T-cell (primary cell): Measurements from ENCODE around the gene MEGF10. TPM values are rescaled to one million over a fixed set of nuclear protein-coding genes. Genes with fewer than 3 reads are reported as not detected.
A peak's percentile ranks its signal among the peaks of the same experiment; 100 is the strongest.

Experiments
- ATAC-seq, 4 experiments: fragments of 200-7000 bp in 3 of 4; fragments of 150-1000 bp in 1 of 4; cut with Tn5 transposase; replicated peaks in 1 of 4; 1 replicate in 3 of 4; 2 replicates in 1 of 4; pipeline ENCODE4 v1.10.0; 2021; ENCODE audit warnings: moderate library complexity in 3 of 4, mild to moderate bottlenecking in 2 of 4, moderate number of reproducible peaks in 1 of 4
- CTCF ChIA-PET, 2 donors: fragments of 300-600 bp; sonication (Branson Sonifier 250); formaldehyde crosslinking; loops; one replicate each; lab custom pipeline; 2022; ENCODE audit warnings: antibody characterized with exemption in 2 of 2; lab: Charles Lee
- POLR2A ChIA-PET, 2 donors: fragments of 300-600 bp; sonication (Branson Sonifier 250); formaldehyde crosslinking; loops; one replicate each; lab custom pipeline; 2022; ENCODE audit warnings: antibody characterized with exemption in 2 of 2; lab: Charles Lee
- DNase-seq, 35 experiments: peaks; one replicate each; pipeline versions ENCODE4 v3.0.0 to v3.0.0-alpha.2; 2013 to 2023
- H3K27ac ChIP-seq: one replicate; pipeline ENCODE4 v1.5.1; 2013; ENCODE audit warnings: low read length
- H3K27me3 ChIP-seq, 2 experiments: replicated peaks in 1 of 2; 1 replicate in 1 of 2; 2 replicates in 1 of 2; pipeline versions ENCODE4 v1.6.1 to v1.7.0; 2013; ENCODE audit warnings: low read length in 1 of 2, mixed read lengths in 1 of 2; ENCODE audit not compliant: control insufficient read depth in 2 of 2, insufficient read depth in 2 of 2; ENCODE audit errors: extremely low read depth in 1 of 2
- H3K36me3 ChIP-seq, 2 donors: 1 replicate in 1 of 2; 2 replicates in 1 of 2; pipeline versions ENCODE4 v1.6.1 to v1.7.0; 2013; ENCODE audit warnings: low read length in 1 of 2; ENCODE audit not compliant: control insufficient read depth in 2 of 2, insufficient read depth in 1 of 2; ENCODE audit errors: extremely low read depth in 1 of 2
- H3K4me1 ChIP-seq, 2 experiments: 1 replicate in 1 of 2; 2 replicates in 1 of 2; pipeline versions ENCODE4 v1.6.1 to v1.7.0; 2013; ENCODE audit warnings: low read length in 2 of 2, mixed read lengths in 1 of 2; ENCODE audit not compliant: insufficient read depth in 2 of 2, control insufficient read depth in 1 of 2; ENCODE audit errors: extremely low read depth in 1 of 2
- H3K4me3 ChIP-seq, 2 donors: 1 replicate in 1 of 2; 2 replicates in 1 of 2; pipeline versions ENCODE4 v1.5.1 to v1.7.0; 2013; ENCODE audit warnings: mild to moderate bottlenecking in 2 of 2, low read length in 1 of 2, moderate library complexity in 1 of 2; ENCODE audit not compliant: control insufficient read depth in 1 of 2; ENCODE audit errors: extremely low read depth in 1 of 2
- H3K9me3 ChIP-seq: 2 replicates; pipeline ENCODE4 v1.7.0; 2013
- H3K27ac Mint-ChIP-seq, 2 donors: one replicate each; pipeline ENCODE4 v1.8.0; 2020 to 2021; ENCODE audit warnings: mild to moderate bottlenecking in 2 of 2, mixed read lengths in 2 of 2
- H3K27me3 Mint-ChIP-seq, 2 donors: one replicate each; pipeline ENCODE4 v1.8.0; 2021 to 2022; ENCODE audit warnings: mixed read lengths in 2 of 2
- H3K36me3 Mint-ChIP-seq: one replicate; pipeline ENCODE4 v1.8.0; 2021; ENCODE audit warnings: mixed read lengths
- H3K4me1 Mint-ChIP-seq, 3 donors: one replicate each; pipeline ENCODE4 v1.8.0; 2020 to 2022; ENCODE audit warnings: mixed read lengths in 3 of 3, mild to moderate bottlenecking in 1 of 3
- H3K4me3 Mint-ChIP-seq, 3 donors: one replicate each; pipeline ENCODE4 v1.8.0; 2020 to 2022; ENCODE audit warnings: mild to moderate bottlenecking in 3 of 3, mixed read lengths in 3 of 3, moderate library complexity in 3 of 3
- H3K9me3 Mint-ChIP-seq, 3 donors: one replicate each; pipeline ENCODE4 v1.8.0; 2020 to 2022; ENCODE audit warnings: mixed read lengths in 3 of 3
- WGBS: methylation state at CpG from one replicate; pipeline ENCODE4 v1.1.5; 2013; ENCODE audit warnings: missing lambda C conversion rate; ENCODE audit not compliant: insufficient coverage; 5-methylcytosine and 5-hydroxymethylcytosine counted together
- total RNA-seq, 35 experiments: library from RNA in 6 of 35; stranded (reverse) in 6 of 35; fragments of 120-200 nt in 1 of 35; gene quantifications; one replicate each; pipeline versions ENCODE4 v1.2.1 to v1.2.4 and lab custom pipeline; 2013 to 2026

Gene MEGF10
- total RNA-seq, 5 donors from 2014 or later (not counting 1 experiment from before 2014, with no cell fraction given): 0.06 to 0.89 (median 0.47) TPM; not detected in 2

DNA sequence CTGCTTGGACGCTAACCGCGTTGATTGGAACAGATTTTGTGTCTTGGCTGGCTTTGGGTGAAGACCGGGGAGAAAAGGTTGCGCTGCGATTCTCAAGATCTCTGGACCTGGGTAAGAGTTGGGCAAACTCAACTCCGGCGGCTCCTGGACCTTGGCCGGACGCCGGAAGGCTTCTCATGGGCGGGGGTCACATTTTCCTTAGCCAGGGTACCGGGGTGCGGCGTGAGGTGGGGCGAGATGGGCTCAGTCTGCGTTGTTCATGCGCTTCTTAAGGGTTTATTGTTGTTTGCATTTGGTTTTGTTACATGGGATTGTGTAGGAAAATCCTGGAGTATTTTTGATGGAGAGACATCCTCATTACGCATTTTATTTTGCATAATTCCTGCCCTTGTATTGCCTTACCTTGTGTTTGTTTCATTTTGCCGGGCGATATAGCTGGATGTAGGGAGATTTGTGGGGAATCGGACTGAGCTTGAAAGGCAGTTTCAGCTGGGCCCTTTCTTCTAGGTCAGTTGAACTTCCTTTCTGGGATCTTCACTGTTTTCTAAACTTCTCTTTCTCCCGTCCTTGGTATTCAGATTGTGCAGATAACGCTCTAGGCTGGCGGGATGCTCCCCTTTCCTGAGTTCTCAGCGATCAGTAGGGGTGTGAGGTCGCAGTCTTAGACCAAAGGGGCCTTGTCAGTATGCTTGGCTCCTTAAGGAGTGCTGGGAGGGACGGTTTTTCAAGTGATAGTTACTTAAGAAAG is 524 bp downstream of the MEGF10 start:
- peak overlapping the region in 1 of 3 donors; percentile 53 for H3K4me3 Mint-ChIP-seq
- CTCF ChIA-PET: no interaction called here

DNA sequence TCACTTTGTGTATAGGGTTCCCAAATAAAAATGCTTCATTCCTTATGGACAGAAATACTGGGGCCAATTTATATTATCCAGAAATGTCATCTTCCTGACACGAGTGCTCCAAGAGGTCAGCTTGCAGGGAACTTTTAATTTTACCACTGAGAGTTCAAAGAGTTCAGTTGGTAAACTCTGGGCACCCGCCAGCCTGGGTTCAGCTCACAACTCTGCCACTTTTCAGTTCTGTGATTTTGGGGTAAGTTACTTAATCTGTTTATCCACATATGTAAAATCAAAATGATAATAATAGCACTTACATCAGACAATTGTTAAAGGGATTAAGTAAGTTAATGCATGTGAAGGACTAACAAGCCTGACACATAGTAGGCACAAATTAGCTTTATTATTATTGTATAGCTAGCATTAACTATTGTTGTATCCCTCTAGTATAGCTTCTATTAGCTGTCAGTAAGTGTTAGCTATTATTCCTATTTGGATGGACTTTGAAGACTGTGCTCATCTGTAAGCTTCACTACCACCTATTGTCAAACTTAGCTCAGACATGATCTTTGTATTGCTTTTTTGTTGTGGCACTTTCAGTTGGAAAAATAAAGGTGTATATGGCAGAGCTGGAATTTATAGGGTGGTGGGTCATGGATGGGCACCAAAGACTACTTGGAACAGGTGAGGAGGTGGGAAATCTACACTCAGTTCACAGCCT is 1.6 kb downstream of the MEGF10 start:
- no CpG with 5 or more reads among the region's 2 CpGs for WGBS
- Histone ChIP-seq H3K36me3 (no peaks in the 10 kb centered on the region), H3K9me3 (no peaks in the 10 kb centered on the region), H3K4me1 (peaks cover 0 to 8% of the 10 kb centered on the region in 2 experiments), H3K27me3 (peaks cover 15 to 22% of the 10 kb centered on the region in 2 experiments), H3K27ac (no peak overlapping the region), H3K4me3 (no peak overlapping the region)
- no peak overlapping the region for H3K27ac Mint-ChIP-seq
- H3K4me3 Mint-ChIP-seq: no peak overlapping the region
- peaks cover 4 to 12% (median 4%) of the 10 kb centered on the region in 3 donors for H3K9me3 Mint-ChIP-seq
- peaks cover 9 to 15% (median 12%) of the 10 kb centered on the region in 3 donors for H3K4me1 Mint-ChIP-seq
- ATAC-seq (no peak), DNase-seq (no peak)
- H3K36me3 Mint-ChIP-seq: no peaks in the 10 kb centered on the region
- POLR2A ChIA-PET: no interaction called here
- CTCF ChIA-PET: interaction anchor here in 1 of 2 donors (1.2 kb wide), 1 partner anchor 22 kb away, joined by 3 read pairs; no protein-coding TSS in a partner anchor
- peaks cover 60 to 61% of the 10 kb centered on the region in 2 donors for H3K27me3 Mint-ChIP-seq

More for the DNA sequence above, 524 bp downstream of the MEGF10 start:
- Mint-ChIP-seq H3K9me3 (peaks cover 4 to 12% (median 4%) of the 10 kb centered on the region in 3 donors), H3K27ac (no peak overlapping the region), H3K27me3 (peaks cover 59 to 65% of the 10 kb centered on the region in 2 donors), H3K4me1 (peaks cover 9 to 15% (median 12%) of the 10 kb centered on the region in 3 donors), H3K36me3 (no peaks in the 10 kb centered on the region)
- 33% methylated on average over 25 of the region's 28 CpGs for WGBS
- H3K4me3 ChIP-seq: no peak overlapping the region
- no peak overlapping the region for H3K27ac ChIP-seq
- peaks cover 15 to 22% of the 10 kb centered on the region in 2 experiments for H3K27me3 ChIP-seq
- POLR2A ChIA-PET: no interaction called here
- no peaks in the 10 kb centered on the region for H3K9me3 ChIP-seq
- DNase-seq (no peak), ATAC-seq (no peak)
- peaks cover 0 to 8% of the 10 kb centered on the region in 2 experiments for H3K4me1 ChIP-seq
- H3K36me3 ChIP-seq: no peaks in the 10 kb centered on the region

GRCh38 chr5:127293373-127293772 is 2.8 kb downstream of the MEGF10 start:
- ChIA-PET POLR2A (no interaction called here), CTCF (interaction anchor here in 1 of 2 donors (1.2 kb wide), 1 partner anchor 395 kb away, joined by 3 read pairs; no protein-coding TSS in a partner anchor)
- Mint-ChIP-seq H3K9me3 (peaks cover under 1 to 6% (median 4%) of the 10 kb centered on the region in 3 donors), H3K36me3 (no peaks in the 10 kb centered on the region), H3K4me1 (peaks cover 9 to 15% (median 12%) of the 10 kb centered on the region in 3 donors), H3K4me3 (no peak overlapping the region), H3K27me3 (peaks cover 60 to 62% of the 10 kb centered on the region in 2 donors), H3K27ac (no peak overlapping the region)
- Histone ChIP-seq H3K27ac (no peak overlapping the region), H3K9me3 (no peaks in the 10 kb centered on the region), H3K36me3 (no peaks in the 10 kb centered on the region), H3K4me3 (no peak overlapping the region), H3K4me1 (peaks cover 0 to 8% of the 10 kb centered on the region in 2 experiments), H3K27me3 (peaks cover 15 to 22% of the 10 kb centered on the region in 2 experiments)
- ATAC-seq (no peak), DNase-seq (no peak)

- no peaks in the 10 kb centered on the region for H3K36me3 Mint-ChIP-seq
- WGBS: no CpG with 5 or more reads among the region's 1 CpG
- Histone ChIP-seq H3K36me3 (no peaks in the 10 kb centered on the region), H3K4me1 (peaks cover 0 to 8% of the 10 kb centered on the region in 2 experiments), H3K9me3 (no peaks in the 10 kb centered on the region), H3K4me3 (no peak overlapping the region), H3K27me3 (peaks cover 15 to 19% of the 10 kb centered on the region in 2 experiments), H3K27ac (no peak overlapping the region)
- DNase-seq (no peak), ATAC-seq (no peak)
- H3K27ac Mint-ChIP-seq: no peak overlapping the region
- peaks cover 51 to 61% of the 10 kb centered on the region in 2 donors for H3K27me3 Mint-ChIP-seq
- H3K9me3 Mint-ChIP-seq: no peaks in the 10 kb centered on the region
- ChIA-PET POLR2A (no interaction called here), CTCF (interaction anchor here in 1 of 2 donors (0.5 kb wide), 1 partner anchor 902 kb away, joined by 3 read pairs; no protein-coding TSS in a partner anchor)
- H3K4me3 Mint-ChIP-seq: no peak overlapping the region
- H3K4me1 Mint-ChIP-seq: peaks cover 9 to 13% (median 12%) of the 10 kb centered on the region in 3 donors
Measured at GRCh38 chr5:127294829-127295228, 4.2 kb downstream of the MEGF10 start.

DNA sequence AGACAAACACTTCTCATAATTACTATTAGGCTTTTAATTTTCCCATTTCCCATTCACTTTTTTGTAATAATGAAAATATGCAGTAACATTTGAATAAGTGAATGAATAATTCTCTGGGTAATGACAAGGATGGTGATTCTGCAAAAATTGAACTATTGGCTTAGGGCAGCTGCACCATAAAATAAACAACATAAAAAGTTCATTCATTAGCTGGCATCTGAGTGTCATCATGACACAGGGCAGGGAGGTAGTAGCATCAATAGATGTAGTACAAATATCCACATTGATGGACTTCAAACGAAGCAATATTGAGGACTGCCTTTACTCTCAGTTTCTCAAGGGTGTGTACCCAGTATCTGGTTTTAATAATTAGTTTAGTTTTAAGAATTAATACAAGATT is 4.9 kb downstream of the MEGF10 start:
- no peak overlapping the region for H3K4me3 ChIP-seq
- ChIA-PET CTCF (no interaction called here), POLR2A (no interaction called here)
- H3K36me3 ChIP-seq: no peaks in the 10 kb centered on the region
- peaks cover 9% of the 10 kb centered on the region in 3 donors for H3K4me1 Mint-ChIP-seq
- H3K27me3 ChIP-seq: peaks cover 13 to 15% of the 10 kb centered on the region in 2 experiments
- no CpG with 5 or more reads among the region's 1 CpG for WGBS
- H3K9me3 Mint-ChIP-seq: no peaks in the 10 kb centered on the region
- peaks cover 45 to 62% of the 10 kb centered on the region in 2 donors for H3K27me3 Mint-ChIP-seq
- H3K9me3 ChIP-seq: no peaks in the 10 kb centered on the region
- H3K4me3 Mint-ChIP-seq: no peak overlapping the region
- ATAC-seq (no peak), DNase-seq (no peak)
- H3K27ac ChIP-seq: no peak overlapping the region
- no peaks in the 10 kb centered on the region for H3K36me3 Mint-ChIP-seq
- H3K27ac Mint-ChIP-seq: no peak overlapping the region
- H3K4me1 ChIP-seq: peaks cover 0 to 2% of the 10 kb centered on the region in 2 experiments

GRCh38 chr5:127296321-127296720 is 5.7 kb downstream of the MEGF10 start:
- ATAC-seq: no peak

More at GRCh38 chr5:127296321-127296720, 5.7 kb downstream of the MEGF10 start:
- Histone ChIP-seq H3K4me3 (no peak overlapping the region), H3K4me1 (no peaks in the 10 kb centered on the region), H3K27ac (no peak overlapping the region), H3K9me3 (no peaks in the 10 kb centered on the region), H3K36me3 (no peaks in the 10 kb centered on the region), H3K27me3 (peaks cover 4 to 9% of the 10 kb centered on the region in 2 experiments)
- DNase-seq: no peak
- peaks cover 38 to 56% of the 10 kb centered on the region in 2 donors for H3K27me3 Mint-ChIP-seq
- CTCF ChIA-PET: no interaction called here
- H3K36me3 Mint-ChIP-seq: no peaks in the 10 kb centered on the region
- peaks cover 1 to 3% (median 2%) of the 10 kb centered on the region in 3 donors for H3K4me1 Mint-ChIP-seq
- H3K27ac Mint-ChIP-seq: no peak overlapping the region
- POLR2A ChIA-PET: no interaction called here
- H3K9me3 Mint-ChIP-seq: no peaks in the 10 kb centered on the region
- H3K4me3 Mint-ChIP-seq: no peak overlapping the region
